ENCODE measurements around the gene KASH5.

KASH5 gene

GRCh38 chr19:49433240-49433901, 45.3 kb downstream of the KASH5 start:
- DNase-seq (ENCODE audit: low read depth), result no peak
- TF ChIP-seq CTCF (conservative IDR thresholded peaks at IDR 0.05; ENCODE audit: low read length), result no peak
- H3K4me3 ChIP-seq (ENCODE audit: low read length), result no peak overlapping the region

- DNase-seq (ENCODE audit: low read depth), result no peak
- no peak overlapping the region for H3K4me3 ChIP-seq (ENCODE audit: low read length)
- no peak for TF ChIP-seq CTCF (conservative IDR thresholded peaks at IDR 0.05; ENCODE audit: low read length)
These were observed 47.0 kb downstream of the KASH5 start for GRCh38 chr19:49434907-49435583.

GRCh38 chr19:49435670-49436069, 47.6 kb downstream of the KASH5 start:
- no peak for DNase-seq (ENCODE audit: low read depth)
- H3K4me3 ChIP-seq (ENCODE audit: low read length), result no peak overlapping the region
- TF ChIP-seq CTCF (conservative IDR thresholded peaks at IDR 0.05; ENCODE audit: low read length), result no peak

GRCh38 chr19:49436381-49437017, 48.5 kb downstream of the KASH5 start:
- TF ChIP-seq CTCF (conservative IDR thresholded peaks at IDR 0.05; ENCODE audit: low read length), result no peak
- DNase-seq (ENCODE audit: low read depth), result no peak
- no peak overlapping the region for H3K4me3 ChIP-seq (ENCODE audit: low read length)

GRCh38 chr19:49437231-49437630, 49.2 kb downstream of the KASH5 start:
- DNase-seq (ENCODE audit: low read depth), result no peak
- no peak overlapping the region for H3K4me3 ChIP-seq (ENCODE audit: low read length)
- TF ChIP-seq CTCF (conservative IDR thresholded peaks at IDR 0.05; ENCODE audit: low read length), result no peak

GRCh38 chr19:49438261-49438660, 50.2 kb downstream of the KASH5 start:
- DNase-seq (ENCODE audit: low read depth), result no peak
- H3K4me3 ChIP-seq (ENCODE audit: low read length), result no peak overlapping the region
- TF ChIP-seq CTCF (conservative IDR thresholded peaks at IDR 0.05; ENCODE audit: low read length), result no peak

GRCh38 chr19:49439836-49440235, 51.8 kb downstream of the KASH5 start:
- no peak for TF ChIP-seq CTCF (conservative IDR thresholded peaks at IDR 0.05; ENCODE audit: low read length)
- DNase-seq (ENCODE audit: low read depth), result no peak
- no peak overlapping the region for H3K4me3 ChIP-seq (ENCODE audit: low read length)

Measured in AG10803 (cell line).